PC-9 (cell line): ENCODE measurements around the gene GPX5.
"Not testable (repeated sequence)": the region's sequence is repeated elsewhere in the genome, so short reads cannot be mapped to it uniquely, and the experiment has no call there.

ENCODE experiments used
- EZH2 ChIP-seq: fragments of 200-600 bp; sonication (generic); IDR thresholded peaks from 2 replicates; pipeline ENCODE4 v1.8.0; 2017; ENCODE audit warnings: antibody characterized with exemption, low read depth
- TF ChIP-seq, protein P1 (sequence below): fragments of 200-600 bp; sonication (generic); conservative IDR thresholded peaks from 2 replicates; pipeline ENCODE4 v1.6.1; 2017; ENCODE audit warnings: mixed run types, antibody characterized with exemption, mild to moderate bottlenecking, moderate library complexity

- TF ChIP-seq, protein P1, sequence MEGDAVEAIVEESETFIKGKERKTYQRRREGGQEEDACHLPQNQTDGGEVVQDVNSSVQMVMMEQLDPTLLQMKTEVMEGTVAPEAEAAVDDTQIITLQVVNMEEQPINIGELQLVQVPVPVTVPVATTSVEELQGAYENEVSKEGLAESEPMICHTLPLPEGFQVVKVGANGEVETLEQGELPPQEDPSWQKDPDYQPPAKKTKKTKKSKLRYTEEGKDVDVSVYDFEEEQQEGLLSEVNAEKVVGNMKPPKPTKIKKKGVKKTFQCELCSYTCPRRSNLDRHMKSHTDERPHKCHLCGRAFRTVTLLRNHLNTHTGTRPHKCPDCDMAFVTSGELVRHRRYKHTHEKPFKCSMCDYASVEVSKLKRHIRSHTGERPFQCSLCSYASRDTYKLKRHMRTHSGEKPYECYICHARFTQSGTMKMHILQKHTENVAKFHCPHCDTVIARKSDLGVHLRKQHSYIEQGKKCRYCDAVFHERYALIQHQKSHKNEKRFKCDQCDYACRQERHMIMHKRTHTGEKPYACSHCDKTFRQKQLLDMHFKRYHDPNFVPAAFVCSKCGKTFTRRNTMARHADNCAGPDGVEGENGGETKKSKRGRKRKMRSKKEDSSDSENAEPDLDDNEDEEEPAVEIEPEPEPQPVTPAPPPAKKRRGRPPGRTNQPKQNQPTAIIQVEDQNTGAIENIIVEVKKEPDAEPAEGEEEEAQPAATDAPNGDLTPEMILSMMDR: not testable (repeated sequence)
- TF ChIP-seq EZH2: not testable (repeated sequence)
Observed at GRCh38 chr6:28502136-28502535, 23.5 kb upstream of the GPX5 start.
